Measurements from ENCODE around the gene PARD3.

The PARD3 gene

GRCh38 chr10:34576797-34577196, 238.3 kb downstream of the PARD3 start:
- POLR2A ChIA-PET = no interaction called here
- no peak for DNase-seq (ENCODE audit: extremely low spot score)
- CTCF ChIA-PET = interaction anchor here (1.4 kb wide), 1 partner anchor 11 kb away, joined by 3 read pairs; no protein-coding TSS in a partner anchor
- no peak for TF ChIP-seq CTCF (IDR thresholded peaks at IDR 0.05; ENCODE audit: control extremely low read depth, extremely low read depth, low read depth, missing control alignments)

- no peak for DNase-seq (ENCODE audit: extremely low spot score)
- CTCF ChIA-PET = interaction anchor here (1.2 kb wide), 1 partner anchor 10 kb away, joined by 3 read pairs; no protein-coding TSS in a partner anchor
- TF ChIP-seq CTCF (IDR thresholded peaks at IDR 0.05; ENCODE audit: control extremely low read depth, extremely low read depth, low read depth, missing control alignments) = no peak
- POLR2A ChIA-PET = no interaction called here
Observed at GRCh38 chr10:34575882-34576281, 239.2 kb downstream of the PARD3 start.

- ChIA-PET CTCF (interaction anchor here (1.2 kb wide), 1 partner anchor 8 kb away, joined by 3 read pairs; no protein-coding TSS in a partner anchor), POLR2A (no interaction called here)
- TF ChIP-seq CTCF (IDR thresholded peaks at IDR 0.05; ENCODE audit: control extremely low read depth, extremely low read depth, low read depth, missing control alignments) = no peak
- no peak for DNase-seq (ENCODE audit: extremely low spot score)
Observed at GRCh38 chr10:34574353-34574934, 240.7 kb downstream of the PARD3 start.

- DNase-seq (ENCODE audit: extremely low spot score) = no peak
- TF ChIP-seq CTCF (IDR thresholded peaks at IDR 0.05; ENCODE audit: control extremely low read depth, extremely low read depth, low read depth, missing control alignments) = no peak
- ChIA-PET CTCF (no interaction called here), POLR2A (no interaction called here)
Observed at GRCh38 chr10:34570887-34571286, 244.2 kb downstream of the PARD3 start.

GRCh38 chr10:34567659-34568253, 247.3 kb downstream of the PARD3 start:
- ChIA-PET CTCF (no interaction called here), POLR2A (no interaction called here)
- TF ChIP-seq CTCF (IDR thresholded peaks at IDR 0.05; ENCODE audit: control extremely low read depth, extremely low read depth, low read depth, missing control alignments) = no peak
- no peak for DNase-seq (ENCODE audit: extremely low spot score)

- no peak for DNase-seq (ENCODE audit: extremely low spot score)
- no peak for TF ChIP-seq CTCF (IDR thresholded peaks at IDR 0.05; ENCODE audit: control extremely low read depth, extremely low read depth, low read depth, missing control alignments)
- CTCF ChIA-PET = interaction anchor here (0.8 to 1.8 kb wide), 7 partner anchors 9 to 72 kb away, joined by 3 to 7 read pairs (median 3); no protein-coding TSS in a partner anchor
- POLR2A ChIA-PET = no interaction called here
Observed at GRCh38 chr10:34565934-34566333, 249.2 kb downstream of the PARD3 start.

Measured in GM10248 (cell line).